ENCODE results near the gene MMD. TPM values are rescaled to one million over a fixed set of nuclear protein-coding genes. Genes with fewer than 3 reads are reported as not detected.
A peak's percentile ranks its signal among the peaks of the same experiment; 100 is the strongest.

Gene MMD
- total and polyA plus RNA-seq, 9 of the 15 experiments (the other 6 are each of a cell fraction or from before 2014, with no cell fraction given) = 3.1 to 18.9 (median 10.7) TPM

GRCh38 chr17:55356434-55357328 is 65.0 kb downstream of the MMD start (continued):
- no peak for TF ChIP-seq DDX20 (tag; IDR thresholded peaks at IDR 0.05; ENCODE audit: low read depth)
- peak; percentile 38; the same call in 1 of the 2 replicates for TF ChIP-seq CC2D1A (IDR thresholded peaks at IDR 0.05)
- no peak for TF ChIP-seq BCL6 (CRISPR knock-in tag; IDR thresholded peaks at IDR 0.05)
- no peak for TF ChIP-seq CBFB (CRISPR knock-in tag; IDR thresholded peaks at IDR 0.05)
- TF ChIP-seq ELF4 (CRISPR knock-in tag; IDR thresholded peaks at IDR 0.05) = no peak
- TF ChIP-seq ATF1 (CRISPR knock-in tag; IDR thresholded peaks at IDR 0.05) = no peak
- TF ChIP-seq ATF1 (tag; IDR thresholded peaks at IDR 0.05) = no peak
- no peak for TF ChIP-seq CBFA2T2 (conservative IDR thresholded peaks at IDR 0.05)
- no peak for TF ChIP-seq TAL1 (IDR thresholded peaks at IDR 0.05)
- peak; percentile 75 for TF ChIP-seq DEAF1 (CRISPR knock-in tag; IDR thresholded peaks at IDR 0.05)
- no peak for TF ChIP-seq WHSC1 (IDR thresholded peaks at IDR 0.05; ENCODE audit: low read length)
- no peak for TF ChIP-seq MIER1 (IDR thresholded peaks at IDR 0.05; ENCODE audit: low read depth)
- no peak for TF ChIP-seq ZSCAN29 (IDR thresholded peaks at IDR 0.05)
- no peak for TF ChIP-seq NRF1 (conservative IDR thresholded peaks at IDR 0.05 in 1 of 2, IDR thresholded peaks at IDR 0.05 in 1 of 2)
- no peak for TF ChIP-seq NFRKB (IDR thresholded peaks at IDR 0.05; ENCODE audit: low read depth)
- TF ChIP-seq ZNF766 (CRISPR knock-in tag; conservative IDR thresholded peaks at IDR 0.05) = 0 out of 2 replicates have a peak, but pooled peaks have one; percentile 28
- no peak for TF ChIP-seq PHB (CRISPR knock-in tag; IDR thresholded peaks at IDR 0.05)
- TF ChIP-seq, protein P1, sequence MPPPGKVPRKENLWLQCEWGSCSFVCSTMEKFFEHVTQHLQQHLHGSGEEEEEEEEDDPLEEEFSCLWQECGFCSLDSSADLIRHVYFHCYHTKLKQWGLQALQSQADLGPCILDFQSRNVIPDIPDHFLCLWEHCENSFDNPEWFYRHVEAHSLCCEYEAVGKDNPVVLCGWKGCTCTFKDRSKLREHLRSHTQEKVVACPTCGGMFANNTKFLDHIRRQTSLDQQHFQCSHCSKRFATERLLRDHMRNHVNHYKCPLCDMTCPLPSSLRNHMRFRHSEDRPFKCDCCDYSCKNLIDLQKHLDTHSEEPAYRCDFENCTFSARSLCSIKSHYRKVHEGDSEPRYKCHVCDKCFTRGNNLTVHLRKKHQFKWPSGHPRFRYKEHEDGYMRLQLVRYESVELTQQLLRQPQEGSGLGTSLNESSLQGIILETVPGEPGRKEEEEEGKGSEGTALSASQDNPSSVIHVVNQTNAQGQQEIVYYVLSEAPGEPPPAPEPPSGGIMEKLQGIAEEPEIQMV (tag; conservative IDR thresholded peaks at IDR 0.05; ENCODE audit: low read depth) = no peak
- no peak for TF ChIP-seq NEUROD1 (IDR thresholded peaks at IDR 0.05; ENCODE audit: borderline replicate concordance, low read depth, low read length, partially characterized antibody)
- TF ChIP-seq BDP1 (IDR thresholded peaks at IDR 0.05; ENCODE audit: insufficient read depth, insufficient read length) = no peak
- TF ChIP-seq MXI1 (IDR thresholded peaks at IDR 0.05; ENCODE audit: low read depth, low read length) = no peak
- TF ChIP-seq NBN (IDR thresholded peaks at IDR 0.05; ENCODE audit: low read depth) = 0 out of 2 replicates have a peak, but pooled peaks have one; percentile 17
- no peak for TF ChIP-seq MTF1 (CRISPR knock-in tag; IDR thresholded peaks at IDR 0.05; ENCODE audit: borderline replicate concordance)
- TF ChIP-seq FOS (IDR thresholded peaks at IDR 0.05; ENCODE audit: extremely low read depth, insufficient read length) = no peak
- no peak for TF ChIP-seq KAT2B (IDR thresholded peaks at IDR 0.05; ENCODE audit: low read depth, low read length)
- peak; percentile 80 to 89 for TF ChIP-seq RAD21 (CRISPR knock-in tag; conservative IDR thresholded peaks at IDR 0.05 in 1 of 2, IDR thresholded peaks at IDR 0.05 in 1 of 2)

Data from K562 (cell line).